ENCODE data around the gene ADAM22.

ADAM22 gene

DNA sequence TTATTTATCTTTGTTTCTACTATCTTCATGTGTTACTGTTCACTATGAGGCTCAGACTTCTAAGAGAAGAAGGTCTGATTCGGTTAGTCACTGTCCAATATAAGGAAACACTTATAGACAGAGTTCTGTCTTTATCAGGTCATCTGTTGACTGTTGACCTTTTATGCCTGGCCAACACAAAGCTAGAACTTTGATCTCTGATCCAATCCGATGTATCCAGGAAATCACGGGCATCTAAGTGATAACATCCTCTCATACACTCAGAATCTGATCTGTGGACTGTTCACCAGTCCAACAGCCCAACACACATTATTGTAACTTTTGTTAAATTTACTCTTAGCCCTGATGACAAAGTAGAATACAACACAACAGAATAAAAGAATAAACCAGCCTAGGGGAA lies 171.2 kb downstream of the ADAM22 start:
- TF ChIP-seq EZH2 (IDR thresholded peaks at IDR 0.05; ENCODE audit: borderline replicate concordance, low read depth, low read length, severe bottlenecking) = no peak
- TF ChIP-seq, protein P1, sequence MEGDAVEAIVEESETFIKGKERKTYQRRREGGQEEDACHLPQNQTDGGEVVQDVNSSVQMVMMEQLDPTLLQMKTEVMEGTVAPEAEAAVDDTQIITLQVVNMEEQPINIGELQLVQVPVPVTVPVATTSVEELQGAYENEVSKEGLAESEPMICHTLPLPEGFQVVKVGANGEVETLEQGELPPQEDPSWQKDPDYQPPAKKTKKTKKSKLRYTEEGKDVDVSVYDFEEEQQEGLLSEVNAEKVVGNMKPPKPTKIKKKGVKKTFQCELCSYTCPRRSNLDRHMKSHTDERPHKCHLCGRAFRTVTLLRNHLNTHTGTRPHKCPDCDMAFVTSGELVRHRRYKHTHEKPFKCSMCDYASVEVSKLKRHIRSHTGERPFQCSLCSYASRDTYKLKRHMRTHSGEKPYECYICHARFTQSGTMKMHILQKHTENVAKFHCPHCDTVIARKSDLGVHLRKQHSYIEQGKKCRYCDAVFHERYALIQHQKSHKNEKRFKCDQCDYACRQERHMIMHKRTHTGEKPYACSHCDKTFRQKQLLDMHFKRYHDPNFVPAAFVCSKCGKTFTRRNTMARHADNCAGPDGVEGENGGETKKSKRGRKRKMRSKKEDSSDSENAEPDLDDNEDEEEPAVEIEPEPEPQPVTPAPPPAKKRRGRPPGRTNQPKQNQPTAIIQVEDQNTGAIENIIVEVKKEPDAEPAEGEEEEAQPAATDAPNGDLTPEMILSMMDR (IDR thresholded peaks at IDR 0.05; ENCODE audit: borderline replicate concordance, extremely low read depth, low read length, poor library complexity, severe bottlenecking) = no peak
- Histone ChIP-seq H2AFZ (ENCODE audit: low read depth, low read length) (no peak overlapping the region), H3K4me3 (ENCODE audit: low read depth in 1 of 2, low read length in 2 of 2) (no peak overlapping the region), H3K4me2 (ENCODE audit: insufficient read depth, low read length) (no peak overlapping the region), H4K20me1 (ENCODE audit: insufficient read depth, low read length) (no peaks in the 10 kb centered on the region), H3K36me3 (ENCODE audit: insufficient read depth, low read length) (no peaks in the 10 kb centered on the region), H3K9me3 (ENCODE audit: insufficient read depth, low read length, severe bottlenecking) (no peaks in the 10 kb centered on the region), H3K4me1 (ENCODE audit: insufficient read depth, low read length) (no peaks in the 10 kb centered on the region), H3K79me2 (ENCODE audit: insufficient read depth, low read length) (no peaks in the 10 kb centered on the region), H3K9ac (ENCODE audit: low read depth, low read length) (no peak overlapping the region), H3K27me3 (ENCODE audit: insufficient read depth, low read length, poor library complexity) (no peaks in the 10 kb centered on the region), H3K27ac (ENCODE audit: low read length) (no peak overlapping the region)
- DNase-seq (no peak), ATAC-seq (ENCODE audit: insufficient read depth, low read depth) (no peak)

- H3K36me3 ChIP-seq (ENCODE audit: insufficient read depth, low read length) = no peaks in the 10 kb centered on the region
- no peak overlapping the region for H2AFZ ChIP-seq (ENCODE audit: low read depth, low read length)
- H3K4me2 ChIP-seq (ENCODE audit: insufficient read depth, low read length) = no peak overlapping the region
Observed at GRCh38 chr7:88106434-88106833, 172.4 kb downstream of the ADAM22 start.

GRCh38 chr7:88109612-88110011 lies 175.6 kb downstream of the ADAM22 start:
- TF ChIP-seq, protein P1 (IDR thresholded peaks at IDR 0.05; ENCODE audit: borderline replicate concordance, extremely low read depth, low read length, poor library complexity, severe bottlenecking) = no peak
- TF ChIP-seq EZH2 (IDR thresholded peaks at IDR 0.05; ENCODE audit: borderline replicate concordance, low read depth, low read length, severe bottlenecking) = no peak
- Histone ChIP-seq H3K9me3 (ENCODE audit: insufficient read depth, low read length, severe bottlenecking) (no peaks in the 10 kb centered on the region), H3K27ac (ENCODE audit: low read length) (no peak overlapping the region), H3K36me3 (ENCODE audit: insufficient read depth, low read length) (no peaks in the 10 kb centered on the region), H2AFZ (ENCODE audit: low read depth, low read length) (no peak overlapping the region), H3K9ac (ENCODE audit: low read depth, low read length) (no peak overlapping the region), H3K4me2 (ENCODE audit: insufficient read depth, low read length) (no peak overlapping the region), H3K79me2 (ENCODE audit: insufficient read depth, low read length) (no peaks in the 10 kb centered on the region), H3K27me3 (ENCODE audit: insufficient read depth, low read length, poor library complexity) (no peaks in the 10 kb centered on the region), H3K4me1 (ENCODE audit: insufficient read depth, low read length) (no peaks in the 10 kb centered on the region), H3K4me3 (ENCODE audit: low read depth in 1 of 2, low read length in 2 of 2) (no peak overlapping the region), H4K20me1 (ENCODE audit: insufficient read depth, low read length) (no peaks in the 10 kb centered on the region)
- no peak for DNase-seq
- no peak for ATAC-seq (ENCODE audit: insufficient read depth, low read depth)

More at GRCh38 chr7:88106434-88106833, 172.4 kb downstream of the ADAM22 start:
- Histone ChIP-seq H3K27me3 (ENCODE audit: insufficient read depth, low read length, poor library complexity) (no peaks in the 10 kb centered on the region), H3K9ac (ENCODE audit: low read depth, low read length) (no peak overlapping the region), H3K4me3 (ENCODE audit: low read depth in 1 of 2, low read length in 2 of 2) (no peak overlapping the region), H3K27ac (ENCODE audit: low read length) (no peak overlapping the region), H4K20me1 (ENCODE audit: insufficient read depth, low read length) (no peaks in the 10 kb centered on the region), H3K79me2 (ENCODE audit: insufficient read depth, low read length) (no peaks in the 10 kb centered on the region), H3K9me3 (ENCODE audit: insufficient read depth, low read length, severe bottlenecking) (no peaks in the 10 kb centered on the region), H3K4me1 (ENCODE audit: insufficient read depth, low read length) (no peaks in the 10 kb centered on the region)
- DNase-seq = no peak
- TF ChIP-seq, protein P1 (IDR thresholded peaks at IDR 0.05; ENCODE audit: borderline replicate concordance, extremely low read depth, low read length, poor library complexity, severe bottlenecking) = no peak
- no peak for TF ChIP-seq EZH2 (IDR thresholded peaks at IDR 0.05; ENCODE audit: borderline replicate concordance, low read depth, low read length, severe bottlenecking)
- ATAC-seq (ENCODE audit: insufficient read depth, low read depth) = no peak
